B cell (primary cell): ENCODE measurements around the gene TRAPPC3L. TPM values are rescaled to one million over a fixed set of nuclear protein-coding genes. Genes with fewer than 3 reads are reported as not detected.

Source experiments
- ATAC-seq: fragments of 200-7000 bp; cut with Tn5 transposase; one replicate; pipeline ENCODE4 v1.10.0; 2021; ENCODE audit warnings: low read depth, mild to moderate bottlenecking, moderate number of reproducible peaks, moderate library complexity
- CTCF ChIA-PET: fragments of 350-600 bp; sonication (Branson Sonifier 250); formaldehyde crosslinking; loops from one replicate; lab custom pipeline; 2021; ENCODE audit warnings: antibody characterized with exemption, inconsistent platforms; lab: Charles Lee
- POLR2A ChIA-PET: fragments of 350-600 bp; sonication (Branson Sonifier 250); formaldehyde crosslinking; loops from one replicate; lab custom pipeline; 2021; ENCODE audit warnings: antibody characterized with exemption; lab: Charles Lee
- DNase-seq: peaks from one replicate; pipeline ENCODE4 v3.0.0; 2013
- H2AFZ ChIP-seq: 2 replicates; pipeline ENCODE4 v1.6.1; 2012; ENCODE audit warnings: mild to moderate bottlenecking, low read depth, low read length; ENCODE audit not compliant: insufficient read depth, poor library complexity, severe bottlenecking
- H3K27ac ChIP-seq, 2 donors: 1 replicate in 1 of 2; 2 replicates in 1 of 2; pipeline ENCODE4 v1.5.1; 2012 to 2013; ENCODE audit warnings: low read length in 2 of 2, mild to moderate bottlenecking in 2 of 2, moderate library complexity in 1 of 2
- H3K27me3 ChIP-seq, 4 experiments: fragments of 200-600 bp in 1 of 4; sonication (generic) in 1 of 4; replicated peaks in 1 of 4; 1 replicate in 2 of 4; 2 replicates in 2 of 4; pipeline versions ENCODE4 v1.6.1 to v1.7.0; 2013 to 2016; ENCODE audit warnings: low read length in 3 of 4, mild to moderate bottlenecking in 2 of 4, mixed read lengths in 1 of 4, moderate library complexity in 1 of 4; ENCODE audit not compliant: insufficient read depth in 4 of 4, control insufficient read depth in 3 of 4; ENCODE audit errors: control extremely low read depth in 1 of 4
- H3K36me3 ChIP-seq, 2 experiments: replicated peaks in 1 of 2; 1 replicate in 1 of 2; 2 replicates in 1 of 2; pipeline versions ENCODE4 v1.6.1 to v1.7.1; 2013; ENCODE audit warnings: low read length in 1 of 2; ENCODE audit not compliant: insufficient read depth in 2 of 2, control insufficient read depth in 1 of 2; ENCODE audit errors: control extremely low read depth in 1 of 2, extremely low read depth in 1 of 2
- H3K4me1 ChIP-seq, 2 donors: fragments of 200-600 bp in 1 of 2; sonication (generic) in 1 of 2; 1 replicate in 1 of 2; 2 replicates in 1 of 2; pipeline versions ENCODE4 v1.5.1 to v1.6.1; 2013 to 2017; ENCODE audit warnings: low read length in 2 of 2; ENCODE audit not compliant: control insufficient read depth in 2 of 2, insufficient read depth in 2 of 2
- H3K4me2 ChIP-seq: replicated peaks from 2 replicates; pipeline ENCODE3; 2012; ENCODE audit warnings: mild to moderate bottlenecking, low read depth, low read length; ENCODE audit not compliant: poor library complexity, severe bottlenecking
- H3K4me3 ChIP-seq, 5 experiments: fragments of 200-600 bp in 1 of 5; sonication (generic) in 1 of 5; 1 replicate in 3 of 5; 2 replicates in 2 of 5; pipeline versions ENCODE4 v1.5.1 to v1.7.0; 2011 to 2016; ENCODE audit warnings: low read length in 4 of 5, mild to moderate bottlenecking in 4 of 5, low read depth in 2 of 5, control low read depth in 1 of 5, moderate library complexity in 1 of 5; ENCODE audit not compliant: insufficient read depth in 1 of 5; ENCODE audit errors: control extremely low read depth in 1 of 5, extremely low read depth in 1 of 5
- H3K79me2 ChIP-seq: fragments of 200-600 bp; sonication (generic); one replicate; pipeline ENCODE4 v1.6.0; 2016; ENCODE audit warnings: low read length; ENCODE audit not compliant: control insufficient read depth, insufficient read depth
- H3K9ac ChIP-seq: fragments of 200-600 bp; sonication (generic); 2 replicates; pipeline ENCODE4 v1.6.1; 2017; ENCODE audit warnings: mild to moderate bottlenecking, low read length, moderate library complexity
- H3K9me3 ChIP-seq, 3 donors: one replicate each; pipeline versions ENCODE4 v1.6.1 to v1.7.1; 2013; ENCODE audit warnings: low read length in 2 of 3; ENCODE audit not compliant: control insufficient read depth in 2 of 3, insufficient read depth in 1 of 3; ENCODE audit errors: control extremely low read depth in 1 of 3
- H4K20me1 ChIP-seq: 2 replicates; pipeline ENCODE4 v1.6.0; 2012; ENCODE audit warnings: mild to moderate bottlenecking, low read length; ENCODE audit not compliant: insufficient read depth, control insufficient read depth, poor library complexity, severe bottlenecking
- H3K27ac Mint-ChIP-seq: one replicate; pipeline ENCODE4 v1.8.0; 2021; ENCODE audit warnings: mixed read lengths
- H3K27me3 Mint-ChIP-seq: one replicate; pipeline ENCODE4 v1.8.0; 2021; ENCODE audit warnings: mixed read lengths
- H3K4me1 Mint-ChIP-seq: one replicate; pipeline ENCODE4 v1.8.0; 2021; ENCODE audit warnings: mixed read lengths
- H3K4me3 Mint-ChIP-seq: one replicate; pipeline ENCODE4 v1.8.0; 2021; ENCODE audit warnings: mixed read lengths
- H3K9me3 Mint-ChIP-seq: one replicate; pipeline ENCODE4 v1.8.0; 2022; ENCODE audit warnings: mixed read lengths; ENCODE audit not compliant: insufficient read depth
- CTCF ChIP-seq: fragments of 200-600 bp; IDR thresholded peaks from one replicate; pipeline ENCODE4 v1.8.0; 2022; ENCODE audit warnings: antibody characterized with exemption, mild to moderate bottlenecking
- EZH2 ChIP-seq: IDR thresholded peaks from 2 replicates; pipeline ENCODE4 v1.6.1; 2012; ENCODE audit warnings: borderline replicate concordance, low read depth, mild to moderate bottlenecking, moderate library complexity, low read length; ENCODE audit not compliant: insufficient read depth, poor library complexity, severe bottlenecking
- WGBS: methylation state at CpG from one replicate; pipeline ENCODE4 v1.1.5; 2013; ENCODE audit warnings: missing lambda C conversion rate; ENCODE audit not compliant: insufficient coverage; 5-methylcytosine and 5-hydroxymethylcytosine counted together
- intact Hi-C: fragments of 100-400 bp; cut with micrococcal nuclease; formaldehyde crosslinking; loops from one replicate; pipeline ENCODE4 v1.10.0; 2022
- polyA plus RNA-seq: library from polyadenylated mRNA; depleted of rRNA; stranded (reverse); fragments of >200 nt; gene quantifications from 2 replicates; pipeline ENCODE4 v1.2.3, GENCODE V29; 2012
- total RNA-seq, 2 donors: library from RNA; stranded (reverse); fragments of 120-200 nt in 1 of 2; gene quantifications; 1 replicate in 1 of 2; 2 replicates in 1 of 2; pipeline versions ENCODE4 v1.2.3 to v1.2.4, GENCODE V29; 2013 to 2022

The TRAPPC3L gene
- total and polyA plus RNA-seq, 2 donors (not counting 1 experiment from before 2014, with no cell fraction given): not detected

- Histone ChIP-seq H3K27ac (no peak overlapping the region), H2AFZ (no peak overlapping the region), H3K4me3 (no peak overlapping the region), H3K4me2 (no peak overlapping the region), H3K9ac (no peak overlapping the region), H3K36me3 (no peaks in the 10 kb centered on the region), H3K9me3 (no peaks in the 10 kb centered on the region), H3K27me3 (no peaks in the 10 kb centered on the region), H4K20me1 (no peaks in the 10 kb centered on the region), H3K4me1 (peaks cover 15 to 18% of the 10 kb centered on the region in 2 donors), H3K79me2 (peaks cover 11% of the 10 kb centered on the region)
- TF ChIP-seq EZH2 (no peak), CTCF (no peak)
- ChIA-PET CTCF (interaction anchor here (1.3 to 2.5 kb wide), 3 partner anchors 14 to 170 kb away, joined by 6 to 11 read pairs (median 9); no protein-coding TSS in a partner anchor), POLR2A (interaction anchor here (0.5 kb wide), 1 partner anchor 69 kb away, joined by 3 read pairs; no protein-coding TSS in a partner anchor)
- 92% methylated on average over 8 of the region's 9 CpGs for WGBS
- intact Hi-C loops: no loop called here
- H3K27me3 Mint-ChIP-seq: no peaks in the 10 kb centered on the region
- DNase-seq (no peak), ATAC-seq (no peak)
- no peak overlapping the region for H3K4me3 Mint-ChIP-seq
- no peak overlapping the region for H3K27ac Mint-ChIP-seq
- no peaks in the 10 kb centered on the region for H3K9me3 Mint-ChIP-seq
- peaks cover 21% of the 10 kb centered on the region for H3K4me1 Mint-ChIP-seq
Measured at GRCh38 chr6:116458264-116458663, 87.2 kb downstream of the TRAPPC3L start.

GRCh38 chr6:116456927-116457326 lies 88.6 kb downstream of the TRAPPC3L start:
- Mint-ChIP-seq H3K4me3 (no peak overlapping the region), H3K4me1 (peaks cover 17% of the 10 kb centered on the region), H3K27me3 (no peaks in the 10 kb centered on the region), H3K9me3 (no peaks in the 10 kb centered on the region), H3K27ac (no peak overlapping the region)
- H3K9me3 ChIP-seq: no peaks in the 10 kb centered on the region
- no peak overlapping the region for H3K27ac ChIP-seq
- no peak overlapping the region for H3K4me2 ChIP-seq
- H3K27me3 ChIP-seq: no peaks in the 10 kb centered on the region
- DNase-seq (no peak), ATAC-seq (no peak)
- CTCF ChIA-PET: interaction anchor here (0.6 to 2.5 kb wide), 3 partner anchors 10 to 169 kb away, joined by 4 to 11 read pairs (median 9); no protein-coding TSS in a partner anchor
- H3K4me1 ChIP-seq: peaks cover 8 to 10% of the 10 kb centered on the region in 2 donors
- 70% methylated on average over 2 of the region's 2 CpGs for WGBS
- intact Hi-C loops: no loop called here
- peaks cover 9% of the 10 kb centered on the region for H3K79me2 ChIP-seq
- POLR2A ChIA-PET: no interaction called here
- no peak for TF ChIP-seq EZH2
- no peak for TF ChIP-seq CTCF
- H3K9ac ChIP-seq: no peak overlapping the region
- H3K4me3 ChIP-seq: no peak overlapping the region
- no peaks in the 10 kb centered on the region for H3K36me3 ChIP-seq
- no peaks in the 10 kb centered on the region for H4K20me1 ChIP-seq
- no peak overlapping the region for H2AFZ ChIP-seq
